Measurements from ENCODE around the gene APOL5.
"Not testable (repeated sequence)": the region's sequence is repeated elsewhere in the genome, so short reads cannot be mapped to it uniquely, and the experiment has no call there.

Gene APOL5, protein sequence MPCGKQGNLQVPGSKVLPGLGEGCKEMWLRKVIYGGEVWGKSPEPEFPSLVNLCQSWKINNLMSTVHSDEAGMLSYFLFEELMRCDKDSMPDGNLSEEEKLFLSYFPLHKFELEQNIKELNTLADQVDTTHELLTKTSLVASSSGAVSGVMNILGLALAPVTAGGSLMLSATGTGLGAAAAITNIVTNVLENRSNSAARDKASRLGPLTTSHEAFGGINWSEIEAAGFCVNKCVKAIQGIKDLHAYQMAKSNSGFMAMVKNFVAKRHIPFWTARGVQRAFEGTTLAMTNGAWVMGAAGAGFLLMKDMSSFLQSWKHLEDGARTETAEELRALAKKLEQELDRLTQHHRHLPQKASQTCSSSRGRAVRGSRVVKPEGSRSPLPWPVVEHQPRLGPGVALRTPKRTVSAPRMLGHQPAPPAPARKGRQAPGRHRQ

DNA sequence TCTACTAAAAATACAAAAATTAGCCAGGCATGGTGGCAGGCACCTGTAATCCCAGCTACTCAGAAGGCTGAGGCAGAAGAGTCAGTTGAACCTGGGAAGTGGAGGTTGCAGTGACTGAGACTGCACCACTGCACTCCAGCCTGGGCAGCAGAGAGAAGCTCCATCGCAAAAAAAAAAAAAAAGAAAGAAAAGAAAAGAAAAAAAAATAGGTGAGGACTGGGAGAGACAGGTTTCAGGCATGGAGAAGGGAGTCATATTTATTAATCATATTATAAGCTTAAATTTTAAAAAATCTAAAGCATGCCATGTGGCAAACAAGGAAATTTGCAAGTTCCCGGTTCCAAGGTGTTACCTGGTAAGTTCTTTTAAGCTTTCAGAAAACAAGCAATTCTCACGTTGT lies at the start of gene APOL5:
APOL5 (plus strand) TSS at position 301 of the 400 bp plus-strand sequence; CDS start at position 301, 0 bp downstream.
- Histone ChIP-seq H3K4me3 (ENCODE audit: low read depth, low read length) (no peak within 1 kb of the TSS), H3K9me3 (ENCODE audit: control insufficient read depth, insufficient read depth, low read length) (0 out of 2 replicates have a peak, but pooled peaks cover 5% of the 10 kb centered on the region), H3K36me3 (ENCODE audit: control insufficient read depth, insufficient read depth, low read length) (no peaks in the 10 kb centered on the region), H3K27me3 (ENCODE audit: control insufficient read depth, insufficient read depth, low read length) (no peaks in the 10 kb centered on the region), H3K27ac (ENCODE audit: low read depth, low read length) (no peak within 1 kb of the TSS), H3K4me1 (ENCODE audit: control insufficient read depth, insufficient read depth, low read length) (no peaks in the 10 kb centered on the region), H3K9ac (ENCODE audit: low read depth, low read length) (no peak within 1 kb of the TSS)

GRCh38 chr22:35674335-35674734 lies 43.3 kb upstream of the APOL5 start:
- Histone ChIP-seq H3K36me3 (ENCODE audit: control insufficient read depth, insufficient read depth, low read length) (no peaks in the 10 kb centered on the region), H3K27me3 (ENCODE audit: control insufficient read depth, insufficient read depth, low read length) (no peaks in the 10 kb centered on the region)

GRCh38 chr22:35676065-35676464 lies 41.6 kb upstream of the APOL5 start:
- H3K36me3 ChIP-seq (ENCODE audit: control insufficient read depth, insufficient read depth, low read length) = not testable (repeated sequence)

More at GRCh38 chr22:35674335-35674734, 43.3 kb upstream of the APOL5 start:
- H3K4me3 ChIP-seq (ENCODE audit: low read depth, low read length) = no peak overlapping the region
- no peak overlapping the region for H3K9ac ChIP-seq (ENCODE audit: low read depth, low read length)
- no peak overlapping the region for H3K27ac ChIP-seq (ENCODE audit: low read depth, low read length)
- H3K9me3 ChIP-seq (ENCODE audit: control insufficient read depth, insufficient read depth, low read length) = peaks cover 16% of the 10 kb centered on the region
- no peaks in the 10 kb centered on the region for H3K4me1 ChIP-seq (ENCODE audit: control insufficient read depth, insufficient read depth, low read length)

DNA sequence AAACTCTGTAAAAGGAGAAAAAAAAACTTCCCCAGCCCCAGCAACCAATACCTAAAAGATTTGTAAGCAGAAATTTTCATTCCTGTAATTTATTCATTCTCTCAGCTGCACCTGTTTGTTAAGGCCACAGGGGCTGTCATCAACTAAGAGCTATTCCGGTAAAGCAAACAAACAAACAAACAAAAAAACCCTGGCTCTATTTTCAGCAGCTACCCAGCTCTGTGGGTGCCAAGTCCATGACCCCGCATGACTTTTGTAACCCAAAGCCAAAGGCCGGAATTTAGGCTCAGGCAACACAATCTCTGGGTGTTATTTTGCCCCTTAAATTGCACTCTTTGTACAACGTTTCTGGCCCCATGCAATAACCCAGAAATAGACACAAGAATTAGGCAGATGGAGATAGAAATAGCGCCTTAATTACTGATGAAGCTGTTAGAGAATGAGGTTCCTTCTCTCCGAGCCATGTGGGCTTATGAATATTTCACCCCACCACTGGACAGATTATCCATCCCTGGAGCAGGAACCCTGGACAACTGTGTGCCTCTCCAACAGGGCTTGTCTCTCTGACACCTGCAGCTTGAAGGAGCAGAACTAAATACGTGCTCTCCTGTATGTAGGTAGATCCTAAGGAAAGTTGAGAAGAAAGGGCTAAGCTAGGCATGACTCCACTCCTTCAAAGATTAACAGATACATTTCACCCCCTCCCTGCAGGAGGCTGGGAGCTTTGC lies 40.0 kb upstream of the APOL5 start:
- Histone ChIP-seq H3K36me3 (ENCODE audit: control insufficient read depth, insufficient read depth, low read length) (no peaks in the 10 kb centered on the region), H3K9ac (ENCODE audit: low read depth, low read length) (no peak overlapping the region), H3K27me3 (ENCODE audit: control insufficient read depth, insufficient read depth, low read length) (no peaks in the 10 kb centered on the region), H3K4me3 (ENCODE audit: low read depth, low read length) (no peak overlapping the region), H3K9me3 (ENCODE audit: control insufficient read depth, insufficient read depth, low read length) (peaks cover 18% of the 10 kb centered on the region), H3K4me1 (ENCODE audit: control insufficient read depth, insufficient read depth, low read length) (no peaks in the 10 kb centered on the region), H3K27ac (ENCODE audit: low read depth, low read length) (no peak overlapping the region)

More at GRCh38 chr22:35676065-35676464, 41.6 kb upstream of the APOL5 start:
- peaks cover 16% of the 10 kb centered on the region for H3K9me3 ChIP-seq (ENCODE audit: control insufficient read depth, insufficient read depth, low read length)
- not testable (repeated sequence) for H3K27ac ChIP-seq (ENCODE audit: low read depth, low read length); H3K4me3 ChIP-seq (ENCODE audit: low read depth, low read length); H3K27me3 ChIP-seq (ENCODE audit: control insufficient read depth, insufficient read depth, low read length); H3K9ac ChIP-seq (ENCODE audit: low read depth, low read length); H3K4me1 ChIP-seq (ENCODE audit: control insufficient read depth, insufficient read depth, low read length)

DNA sequence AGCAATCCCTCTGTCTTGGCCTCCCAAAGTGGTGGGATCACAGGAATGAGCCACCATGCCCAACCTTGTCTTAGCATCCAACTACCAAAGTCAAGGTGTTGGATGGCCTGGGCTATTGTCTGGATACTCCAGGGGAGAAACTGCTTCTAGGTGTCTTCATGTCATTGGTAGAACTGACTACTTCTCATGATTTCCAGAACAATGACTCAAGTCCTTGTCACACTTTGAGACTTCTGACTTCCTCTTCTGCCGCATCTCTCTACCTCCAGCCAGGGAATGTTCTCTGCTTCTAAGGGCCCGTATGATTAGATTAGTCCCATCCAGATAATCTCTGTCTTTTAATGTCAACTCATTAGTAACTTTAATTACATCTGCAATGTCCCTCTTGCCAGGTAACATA lies 38.8 kb upstream of the APOL5 start:
- Histone ChIP-seq H3K36me3 (ENCODE audit: control insufficient read depth, insufficient read depth, low read length) (no peaks in the 10 kb centered on the region), H3K4me3 (ENCODE audit: low read depth, low read length) (no peak overlapping the region), H3K27ac (ENCODE audit: low read depth, low read length) (no peak overlapping the region), H3K4me1 (ENCODE audit: control insufficient read depth, insufficient read depth, low read length) (no peaks in the 10 kb centered on the region), H3K9ac (ENCODE audit: low read depth, low read length) (no peak overlapping the region), H3K9me3 (ENCODE audit: control insufficient read depth, insufficient read depth, low read length) (peaks cover 18% of the 10 kb centered on the region), H3K27me3 (ENCODE audit: control insufficient read depth, insufficient read depth, low read length) (no peaks in the 10 kb centered on the region)

DNA sequence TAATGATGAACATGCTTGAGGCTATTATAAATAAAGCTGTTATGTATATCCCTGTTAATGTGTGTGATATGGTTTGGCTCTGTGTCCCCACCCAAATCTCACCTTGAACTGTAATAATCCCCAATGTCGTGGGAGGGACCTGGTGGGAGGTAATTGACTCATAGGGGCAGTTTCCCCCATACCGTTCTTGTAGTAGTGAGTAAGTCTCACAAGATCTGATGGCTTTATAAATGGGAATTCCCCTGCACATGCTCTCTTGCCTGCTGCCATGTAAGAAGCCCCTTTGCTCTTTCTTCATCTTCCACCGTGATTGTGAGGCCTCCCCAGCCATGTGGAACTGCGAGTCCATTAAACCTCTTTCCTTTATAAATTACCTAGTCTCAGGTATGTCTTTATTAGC lies 38.2 kb upstream of the APOL5 start:
- not testable (repeated sequence) for H3K27me3 ChIP-seq (ENCODE audit: control insufficient read depth, insufficient read depth, low read length); H3K4me3 ChIP-seq (ENCODE audit: low read depth, low read length); H3K27ac ChIP-seq (ENCODE audit: low read depth, low read length); H3K9ac ChIP-seq (ENCODE audit: low read depth, low read length); H3K36me3 ChIP-seq (ENCODE audit: control insufficient read depth, insufficient read depth, low read length); H3K4me1 ChIP-seq (ENCODE audit: control insufficient read depth, insufficient read depth, low read length)
- peaks cover 18% of the 10 kb centered on the region for H3K9me3 ChIP-seq (ENCODE audit: control insufficient read depth, insufficient read depth, low read length)

DNA sequence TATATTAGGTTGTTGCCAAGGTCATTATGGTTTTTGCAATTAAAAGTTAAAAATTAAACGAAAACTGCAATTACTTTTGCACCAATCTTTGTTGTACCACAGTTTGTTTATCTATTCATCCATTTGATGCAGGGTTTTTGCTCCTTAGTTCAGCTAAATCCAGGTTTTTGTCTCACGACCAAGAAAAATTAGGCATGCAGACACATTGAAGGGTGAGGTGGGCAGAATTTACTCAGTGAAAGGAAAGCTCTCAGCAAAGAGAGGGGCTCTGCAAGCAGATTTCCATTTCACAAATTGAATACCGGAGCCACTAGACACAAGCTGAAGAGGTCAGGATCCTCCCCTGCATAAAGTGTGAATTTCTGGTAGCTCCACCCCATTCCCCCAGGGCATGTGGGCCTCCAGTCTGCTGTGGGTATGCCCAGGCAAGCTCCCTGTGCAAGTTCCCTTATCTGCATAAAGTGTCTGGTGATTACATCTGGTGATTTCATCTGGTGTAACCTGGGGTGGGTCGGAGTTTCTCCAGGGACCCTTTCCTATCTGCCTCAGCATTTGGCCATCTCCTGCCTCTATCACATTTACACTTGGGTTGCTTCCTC lies 36.1 kb upstream of the APOL5 start:
- no peak overlapping the region for H3K4me3 ChIP-seq (ENCODE audit: low read depth, low read length)
- peaks cover 12% of the 10 kb centered on the region for H3K9me3 ChIP-seq (ENCODE audit: control insufficient read depth, insufficient read depth, low read length)
- no peaks in the 10 kb centered on the region for H3K4me1 ChIP-seq (ENCODE audit: control insufficient read depth, insufficient read depth, low read length)
- H3K36me3 ChIP-seq (ENCODE audit: control insufficient read depth, insufficient read depth, low read length) = no peaks in the 10 kb centered on the region
- H3K27me3 ChIP-seq (ENCODE audit: control insufficient read depth, insufficient read depth, low read length) = no peaks in the 10 kb centered on the region
- no peak overlapping the region for H3K27ac ChIP-seq (ENCODE audit: low read depth, low read length)
- H3K9ac ChIP-seq (ENCODE audit: low read depth, low read length) = no peak overlapping the region

- no peak overlapping the region for H3K27ac ChIP-seq (ENCODE audit: low read depth, low read length)
- no peaks in the 10 kb centered on the region for H3K36me3 ChIP-seq (ENCODE audit: control insufficient read depth, insufficient read depth, low read length)
- H3K27me3 ChIP-seq (ENCODE audit: control insufficient read depth, insufficient read depth, low read length) = no peaks in the 10 kb centered on the region
- no peak overlapping the region for H3K9ac ChIP-seq (ENCODE audit: low read depth, low read length)
- H3K4me1 ChIP-seq (ENCODE audit: control insufficient read depth, insufficient read depth, low read length) = no peaks in the 10 kb centered on the region
- no peak overlapping the region for H3K4me3 ChIP-seq (ENCODE audit: low read depth, low read length)
- H3K9me3 ChIP-seq (ENCODE audit: control insufficient read depth, insufficient read depth, low read length) = peaks cover 11% of the 10 kb centered on the region
Measured at GRCh38 chr22:35683560-35683959, 34.1 kb upstream of the APOL5 start.

DNA sequence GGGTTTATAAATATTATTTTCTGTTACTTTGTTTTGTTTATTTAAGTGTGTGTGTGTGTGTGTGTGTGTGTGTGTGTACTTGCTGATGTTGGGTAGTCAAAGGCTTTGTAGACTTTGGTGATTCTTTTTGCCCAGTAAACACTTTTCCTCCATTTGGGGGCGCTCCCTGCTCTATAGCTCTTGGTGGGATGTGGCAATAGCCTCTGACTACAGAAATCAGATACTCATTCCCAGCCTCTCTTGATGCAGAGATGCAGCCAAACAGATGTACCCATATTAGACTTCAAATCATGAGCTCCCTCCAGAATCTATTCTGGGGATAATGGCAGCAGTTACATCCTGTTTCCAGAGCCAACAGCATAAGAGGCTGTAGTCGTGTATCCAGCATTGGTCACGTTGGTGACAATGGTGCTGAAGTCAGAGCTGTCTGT lies 33.4 kb upstream of the APOL5 start:
- no peaks in the 10 kb centered on the region for H3K4me1 ChIP-seq (ENCODE audit: control insufficient read depth, insufficient read depth, low read length)
- H3K36me3 ChIP-seq (ENCODE audit: control insufficient read depth, insufficient read depth, low read length) = no peaks in the 10 kb centered on the region
- H3K27ac ChIP-seq (ENCODE audit: low read depth, low read length) = no peak overlapping the region
- H3K9me3 ChIP-seq (ENCODE audit: control insufficient read depth, insufficient read depth, low read length) = peaks cover 11% of the 10 kb centered on the region
- no peak overlapping the region for H3K4me3 ChIP-seq (ENCODE audit: low read depth, low read length)
- no peak overlapping the region for H3K9ac ChIP-seq (ENCODE audit: low read depth, low read length)
- H3K27me3 ChIP-seq (ENCODE audit: control insufficient read depth, insufficient read depth, low read length) = no peaks in the 10 kb centered on the region

DNA sequence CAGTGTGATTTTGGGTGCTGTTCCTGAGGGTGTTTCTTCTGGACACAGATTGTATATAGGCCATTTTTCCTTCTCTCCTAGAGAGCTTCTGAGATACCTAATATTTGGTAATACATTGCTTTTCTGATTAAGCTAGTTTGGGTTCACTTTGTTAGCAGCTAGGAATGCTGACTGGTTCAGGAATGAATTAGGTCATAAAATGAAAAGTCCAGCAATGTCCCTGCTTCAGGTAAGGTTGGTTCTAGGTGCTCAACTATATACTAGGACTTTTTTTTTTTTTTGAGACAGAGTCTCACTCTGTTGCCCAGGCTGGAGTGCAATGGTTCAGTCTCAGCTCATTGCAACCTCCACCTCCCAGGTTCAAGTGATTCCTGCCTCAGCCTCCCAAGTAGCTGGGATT lies 32.9 kb upstream of the APOL5 start:
- Histone ChIP-seq H3K36me3 (ENCODE audit: control insufficient read depth, insufficient read depth, low read length) (no peaks in the 10 kb centered on the region), H3K9ac (ENCODE audit: low read depth, low read length) (no peak overlapping the region), H3K4me3 (ENCODE audit: low read depth, low read length) (no peak overlapping the region), H3K4me1 (ENCODE audit: control insufficient read depth, insufficient read depth, low read length) (no peaks in the 10 kb centered on the region), H3K27me3 (ENCODE audit: control insufficient read depth, insufficient read depth, low read length) (no peaks in the 10 kb centered on the region), H3K9me3 (ENCODE audit: control insufficient read depth, insufficient read depth, low read length) (peaks cover 11% of the 10 kb centered on the region), H3K27ac (ENCODE audit: low read depth, low read length) (no peak overlapping the region)

DNA sequence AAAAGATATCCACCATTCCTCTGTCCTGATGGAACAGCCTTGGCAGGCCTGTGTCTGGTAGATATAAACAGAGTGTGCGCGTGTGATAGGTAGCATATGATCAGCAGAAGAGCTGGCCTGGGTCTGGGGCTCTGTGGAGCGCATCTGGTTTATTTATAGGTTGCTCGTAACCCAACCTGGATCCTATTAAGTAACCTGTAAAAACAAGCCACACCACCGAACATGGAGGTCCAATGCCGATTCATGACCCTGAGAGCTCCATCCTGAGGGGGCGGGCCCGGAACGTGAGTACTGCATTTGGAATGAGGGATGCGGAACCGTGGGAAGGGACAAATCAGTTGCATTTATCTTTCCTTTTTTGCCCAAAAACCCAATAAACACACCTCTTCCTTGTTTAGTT lies 31.9 kb upstream of the APOL5 start:
- Histone ChIP-seq H3K4me1 (ENCODE audit: control insufficient read depth, insufficient read depth, low read length) (no peaks in the 10 kb centered on the region), H3K27ac (ENCODE audit: low read depth, low read length) (no peak overlapping the region), H3K9ac (ENCODE audit: low read depth, low read length) (no peak overlapping the region), H3K4me3 (ENCODE audit: low read depth, low read length) (no peak overlapping the region), H3K27me3 (ENCODE audit: control insufficient read depth, insufficient read depth, low read length) (no peaks in the 10 kb centered on the region), H3K36me3 (ENCODE audit: control insufficient read depth, insufficient read depth, low read length) (no peaks in the 10 kb centered on the region), H3K9me3 (ENCODE audit: control insufficient read depth, insufficient read depth, low read length) (peaks cover 11% of the 10 kb centered on the region)
